ENCODE results near the gene C12orf76. TPM values are rescaled to one million over a fixed set of nuclear protein-coding genes. Genes with fewer than 3 reads are reported as not detected.

The C12orf76 gene
- total and polyA plus RNA-seq, 2 of the 13 experiments (the other 11 are each of a cell fraction or from before 2014, with no cell fraction given): 15.8 to 38.4 TPM

- TF ChIP-seq ZMYM4 (CRISPR knock-in tag; IDR thresholded peaks at IDR 0.05) (peak; percentile 83), HOXA5 (CRISPR knock-in tag; IDR thresholded peaks at IDR 0.05) (0 out of 2 replicates have a peak, but pooled peaks have one; percentile 41), NBN (conservative IDR thresholded peaks at IDR 0.05) (no peak), NFATC3 (CRISPR knock-in tag; IDR thresholded peaks at IDR 0.05) (no peak), AGO2 (optimal IDR thresholded peaks at IDR 0.05; ENCODE audit: low read depth, low read length) (no peak), BCL3 (CRISPR knock-in tag; IDR thresholded peaks at IDR 0.05) (no peak), TEAD3 (CRISPR knock-in tag; optimal IDR thresholded peaks at IDR 0.05; ENCODE audit: borderline replicate concordance) (peak; percentile 58), ZNF567 (CRISPR knock-in tag; IDR thresholded peaks at IDR 0.05; ENCODE audit: borderline replicate concordance) (no peak), RFX5 (IDR thresholded peaks at IDR 0.05; ENCODE audit: low read depth, low read length) (no peak), POLR2G (IDR thresholded peaks at IDR 0.05; ENCODE audit: low read depth, low read length) (no peak), POLR2AphosphoS5 (IDR thresholded peaks at IDR 0.05; ENCODE audit: low read depth, low read length) (no peak), KDM5B (CRISPR knock-in tag; IDR thresholded peaks at IDR 0.05; ENCODE audit: borderline replicate concordance) (no peak), ZNF770 (CRISPR knock-in tag; IDR thresholded peaks at IDR 0.05) (peak; percentile 83), ZSCAN20 (CRISPR knock-in tag; IDR thresholded peaks at IDR 0.05; ENCODE audit: borderline replicate concordance) (no peak), HNF4A (CRISPR knock-in tag; IDR thresholded peaks at IDR 0.05) (peak; percentile 95), PRMT3 (CRISPR knock-in tag; IDR thresholded peaks at IDR 0.05; ENCODE audit: borderline replicate concordance, low read depth) (0 out of 2 replicates have a peak, but pooled peaks have one; percentile 62), BCLAF1 (IDR thresholded peaks at IDR 0.05) (no peak), CBX2 (IDR thresholded peaks at IDR 0.05; ENCODE audit: low read depth, low read length) (no peak), CBX2 (CRISPR knock-in tag; IDR thresholded peaks at IDR 0.05; ENCODE audit: low read depth) (no peak), ARID2 (CRISPR knock-in tag; IDR thresholded peaks at IDR 0.05; ENCODE audit: borderline replicate concordance) (no peak), ZNF766 (CRISPR knock-in tag; IDR thresholded peaks at IDR 0.05; ENCODE audit: borderline replicate concordance) (no peak), MXD4 (CRISPR knock-in tag; IDR thresholded peaks at IDR 0.05) (no peak), CSRNP2 (CRISPR knock-in tag; conservative IDR thresholded peaks at IDR 0.05; ENCODE audit: low read depth) (no peak)
These were observed 12.7 kb downstream of the C12orf76 start (continued) for GRCh38 chr12:110035534-110036104.

Data from HepG2 (cell line).